ENCODE results near the gene MYO5B. TPM values are rescaled to one million over a fixed set of nuclear protein-coding genes. Genes with fewer than 3 reads are reported as not detected.

Gene MYO5B
- total and polyA plus RNA-seq, 7 experiments from 2014 or later, result 0.02 to 0.04 TPM; not detected in 5

GRCh38 chr18:49827996-49828395, 367.0 kb downstream of the MYO5B start:
- ChIA-PET CTCF (no interaction called here), POLR2A (no interaction called here)
- no peaks in the 10 kb centered on the region for H3K36me3 ChIP-seq (ENCODE audit: control insufficient read depth in 2 of 3, insufficient read depth in 3 of 3, low read length in 3 of 3)
- ATAC-seq, result no peak
- peaks cover 0 to 11% (median 0%) of the 10 kb centered on the region in 7 donors for H3K4me1 Mint-ChIP-seq
- no peak overlapping the region for H3K27ac Mint-ChIP-seq
- H3K4me1 ChIP-seq (ENCODE audit: control insufficient read depth in 2 of 2, insufficient read depth in 2 of 2, low read length in 2 of 2), result no peaks in the 10 kb centered on the region
- H3K27me3 ChIP-seq (ENCODE audit: control insufficient read depth in 2 of 2, insufficient read depth in 2 of 2, low read length in 2 of 2), result no peaks in the 10 kb centered on the region
- DNase-seq, result no peak
- peaks cover 0 to 9% (median 0%) of the 10 kb centered on the region in 5 donors for H3K27me3 Mint-ChIP-seq
- H3K4me3 ChIP-seq (ENCODE audit: low read length), result no peak overlapping the region
- H3K9me3 Mint-ChIP-seq, result peaks cover 3 to 63% (median 29%) of the 10 kb centered on the region in 11 donors
- H3K9me3 ChIP-seq (ENCODE audit: control insufficient read depth in 2 of 3, low read length in 3 of 3), result peaks cover 0 to 7% (median 5%) of the 10 kb centered on the region in 3 experiments
- peaks cover 0 to 43% (median 7%) of the 10 kb centered on the region in 5 donors for H3K36me3 Mint-ChIP-seq
- H3K27ac ChIP-seq (ENCODE audit: low read depth, low read length), result no peak overlapping the region
- intact Hi-C loops (cut with micrococcal nuclease), result loop anchor here in 1 of 2 donors (1.0 kb wide), 1 partner anchor 8 kb away; no protein-coding TSS in a partner anchor
- H3K4me3 Mint-ChIP-seq, result no peak overlapping the region

DNA sequence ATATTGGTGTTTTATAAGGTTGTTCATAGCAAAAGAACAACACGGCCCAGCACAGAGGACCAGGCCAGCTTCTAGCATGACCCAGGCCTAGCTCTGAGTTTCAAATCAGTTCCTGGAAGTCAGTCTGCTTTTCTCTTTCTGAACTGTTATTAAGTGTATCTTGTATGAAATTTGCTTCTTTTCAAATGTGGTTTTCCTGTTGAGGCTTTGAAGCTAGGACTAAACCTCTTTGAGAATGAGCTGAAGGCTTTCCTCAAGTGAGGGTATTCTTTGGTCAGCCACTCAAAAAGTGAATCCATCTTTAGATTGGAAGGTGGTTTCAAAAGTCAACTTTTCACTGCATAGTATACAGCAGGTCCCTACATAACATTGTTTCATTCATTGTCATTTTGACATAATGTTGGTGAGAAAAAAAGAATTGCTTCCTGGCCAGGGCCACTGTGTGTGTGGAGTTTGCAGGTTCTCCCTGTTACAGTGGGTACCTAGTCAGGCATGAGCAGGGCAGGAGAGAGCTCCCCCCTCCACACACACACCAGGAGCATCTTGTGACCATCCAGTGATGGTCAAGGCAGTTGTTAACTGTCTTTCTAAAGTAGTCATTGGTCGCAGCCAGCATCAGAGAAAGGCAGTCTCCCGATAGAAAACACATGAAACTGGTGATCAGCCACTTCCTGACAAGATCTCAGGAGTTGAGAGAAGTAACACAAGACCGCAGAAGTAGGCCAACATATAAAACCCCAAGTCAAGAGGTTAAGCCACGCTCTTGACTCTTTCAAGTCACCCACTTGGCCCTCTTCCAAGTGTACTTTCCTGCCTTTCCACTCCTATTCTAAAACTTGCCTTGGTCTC, 374.9 kb downstream of the MYO5B start:
- H3K9me3 ChIP-seq (ENCODE audit: control insufficient read depth in 2 of 3, low read length in 3 of 3), result no peaks in the 10 kb centered on the region
- peaks cover 0 to 8% (median 0%) of the 10 kb centered on the region in 11 donors for H3K9me3 Mint-ChIP-seq
- peak in 8 of 9 donors; percentile 30 to 78 (median 68) for DNase-seq
- H3K36me3 ChIP-seq (ENCODE audit: control insufficient read depth in 2 of 3, insufficient read depth in 3 of 3, low read length in 3 of 3), result no peaks in the 10 kb centered on the region
- peak overlapping the region; percentile 50 for H3K27ac ChIP-seq (ENCODE audit: low read depth, low read length)
- intact Hi-C loops (cut with micrococcal nuclease), result loop anchor here (1.0 to 10.0 kb wide), 5 partner anchors 8 to 875 kb away; partner anchors contain the start of gene SKA1 (in 2 of the 2)
- H3K36me3 Mint-ChIP-seq, result peaks cover 0 to 53% (median 0%) of the 10 kb centered on the region in 5 donors
- peaks cover 38 to 44% of the 10 kb centered on the region in 2 donors for H3K4me1 ChIP-seq (ENCODE audit: control insufficient read depth in 2 of 2, insufficient read depth in 2 of 2, low read length in 2 of 2)
- POLR2A ChIA-PET, result interaction anchor here (0.6 to 1.2 kb wide), 2 partner anchors 195 to 334 kb away, joined by 3 to 4 read pairs; no protein-coding TSS in a partner anchor
- H3K27ac Mint-ChIP-seq, result peak overlapping the region; percentile 66 to 94 (median 88)
- no peaks in the 10 kb centered on the region for H3K27me3 Mint-ChIP-seq
- ATAC-seq, result peak; percentile 89
- peaks cover 45 to 71% (median 66%) of the 10 kb centered on the region in 7 donors for H3K4me1 Mint-ChIP-seq
- no peaks in the 10 kb centered on the region for H3K27me3 ChIP-seq (ENCODE audit: control insufficient read depth in 2 of 2, insufficient read depth in 2 of 2, low read length in 2 of 2)
- H3K4me3 ChIP-seq (ENCODE audit: low read length), result peak overlapping the region; percentile 21
- CTCF ChIA-PET, result interaction anchor here (0.6 to 1.0 kb wide), 3 partner anchors 37 to 336 kb away, joined by 3 to 4 read pairs (median 3); no protein-coding TSS in a partner anchor
- peak overlapping the region; percentile 63 to 87 (median 76) for H3K4me3 Mint-ChIP-seq

DNA sequence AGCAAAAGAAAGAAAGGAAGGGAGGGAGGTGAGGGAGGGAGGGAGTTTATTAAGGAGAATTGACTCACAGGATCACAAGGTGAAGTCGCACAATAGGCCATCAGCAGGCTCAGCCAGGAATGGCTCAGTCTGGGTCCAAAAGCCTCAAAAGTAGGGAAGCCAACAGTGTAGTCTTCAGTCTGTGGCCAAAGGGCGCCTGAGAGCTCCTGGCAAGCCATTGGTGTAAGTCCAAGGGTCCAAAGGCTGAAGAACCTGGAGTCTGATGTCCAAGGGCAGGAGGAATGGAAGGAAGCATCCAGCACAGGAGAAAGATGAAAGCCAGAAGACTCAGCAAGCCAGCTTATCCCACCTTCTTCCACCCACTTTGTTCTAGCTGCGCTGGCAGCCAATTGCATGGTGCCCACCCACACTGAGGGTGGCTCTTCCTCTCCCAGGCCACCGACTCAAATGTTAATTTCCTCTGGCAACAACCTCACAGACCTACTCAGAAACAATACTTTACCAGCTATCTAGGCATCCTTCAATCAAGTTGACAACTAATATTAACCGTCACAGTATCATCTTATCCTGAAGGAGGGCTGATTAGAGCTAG, 375.8 kb downstream of the MYO5B start:
- intact Hi-C loops (cut with micrococcal nuclease), result loop anchor here (10.0 kb wide), 2 partner anchors 556 to 874 kb away; partner anchors contain the start of gene SKA1 (in 2 of the 2)
- H3K27ac ChIP-seq (ENCODE audit: low read depth, low read length), result peak overlapping the region; percentile 50
- peak overlapping the region; percentile 21 for H3K4me3 ChIP-seq (ENCODE audit: low read length)
- peaks cover 38 to 47% of the 10 kb centered on the region in 2 donors for H3K4me1 ChIP-seq (ENCODE audit: control insufficient read depth in 2 of 2, insufficient read depth in 2 of 2, low read length in 2 of 2)
- Mint-ChIP-seq H3K4me3 (peak overlapping the region; percentile 63 to 87 (median 76)), H3K27ac (peak overlapping the region; percentile 66 to 94 (median 88)), H3K36me3 (peaks cover 0 to 53% (median 0%) of the 10 kb centered on the region in 5 donors), H3K4me1 (peaks cover 50 to 76% (median 71%) of the 10 kb centered on the region in 7 donors), H3K27me3 (no peaks in the 10 kb centered on the region), H3K9me3 (peaks cover 0 to 8% (median 0%) of the 10 kb centered on the region in 11 donors)
- POLR2A ChIA-PET, result interaction anchor here (0.6 to 1.2 kb wide), 2 partner anchors 196 to 333 kb away, joined by 3 to 4 read pairs; no protein-coding TSS in a partner anchor
- no peaks in the 10 kb centered on the region for H3K27me3 ChIP-seq (ENCODE audit: control insufficient read depth in 2 of 2, insufficient read depth in 2 of 2, low read length in 2 of 2)
- CTCF ChIA-PET, result interaction anchor here (0.6 to 1.0 kb wide), 4 partner anchors 36 to 783 kb away, joined by 3 to 4 read pairs (median 3); no protein-coding TSS in a partner anchor
- peaks cover 0 to under 1% (median 0%) of the 10 kb centered on the region in 3 experiments for H3K36me3 ChIP-seq (ENCODE audit: control insufficient read depth in 2 of 3, insufficient read depth in 3 of 3, low read length in 3 of 3)
- DNase-seq (no peak), ATAC-seq (no peak)
- no peaks in the 10 kb centered on the region for H3K9me3 ChIP-seq (ENCODE audit: control insufficient read depth in 2 of 3, low read length in 3 of 3)

DNA sequence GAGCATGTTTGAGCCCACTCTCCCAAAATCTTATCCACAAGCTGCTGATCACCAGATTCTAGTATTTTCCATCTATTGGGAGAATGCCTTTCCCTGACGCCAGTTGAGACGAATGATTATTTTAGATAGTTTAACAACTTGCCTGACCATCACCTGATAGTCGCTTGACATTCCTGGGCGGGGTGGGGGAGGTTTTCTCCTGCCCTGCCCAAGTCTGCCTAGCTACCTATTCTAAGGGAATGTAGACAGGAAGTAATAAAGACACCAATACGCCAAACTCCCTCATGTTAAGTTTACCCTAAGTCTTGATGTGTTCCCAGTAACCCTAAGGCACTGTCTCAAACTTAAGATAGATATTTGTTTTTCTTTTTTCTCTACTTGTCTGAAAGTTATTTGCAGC, 377.0 kb downstream of the MYO5B start:
- Histone ChIP-seq H3K4me3 (ENCODE audit: low read length) (no peak overlapping the region), H3K4me1 (ENCODE audit: control insufficient read depth in 2 of 2, insufficient read depth in 2 of 2, low read length in 2 of 2) (peaks cover 38 to 47% of the 10 kb centered on the region in 2 donors), H3K27me3 (ENCODE audit: control insufficient read depth in 2 of 2, insufficient read depth in 2 of 2, low read length in 2 of 2) (no peaks in the 10 kb centered on the region), H3K9me3 (ENCODE audit: control insufficient read depth in 2 of 3, low read length in 3 of 3) (no peaks in the 10 kb centered on the region), H3K27ac (ENCODE audit: low read depth, low read length) (no peak overlapping the region), H3K36me3 (ENCODE audit: control insufficient read depth in 2 of 3, insufficient read depth in 3 of 3, low read length in 3 of 3) (peaks cover 0 to 9% (median 0%) of the 10 kb centered on the region in 3 experiments)
- H3K36me3 Mint-ChIP-seq, result peaks cover 0 to 50% (median 0%) of the 10 kb centered on the region in 5 donors
- no peak for DNase-seq
- no peak for ATAC-seq
- H3K27me3 Mint-ChIP-seq, result no peaks in the 10 kb centered on the region
- intact Hi-C loops (cut with micrococcal nuclease), result loop anchor here (10.0 kb wide), 2 partner anchors 557 to 873 kb away; partner anchors contain the start of gene SKA1 (in 2 of the 2)
- POLR2A ChIA-PET, result interaction anchor here (0.8 kb wide), 1 partner anchor 331 kb away, joined by 3 read pairs; the partner anchor contains the start of gene C18orf32
- peak overlapping the region in 8 of 10 donors; percentile 40 to 77 (median 66) for H3K4me3 Mint-ChIP-seq
- CTCF ChIA-PET, result no interaction called here
- H3K9me3 Mint-ChIP-seq, result peaks cover 0 to 8% (median 0%) of the 10 kb centered on the region in 11 donors
- peaks cover 54 to 80% (median 73%) of the 10 kb centered on the region in 7 donors for H3K4me1 Mint-ChIP-seq
- peak overlapping the region in 4 of 9 donors; percentile 40 to 94 (median 90) for H3K27ac Mint-ChIP-seq

- ChIA-PET CTCF (no interaction called here), POLR2A (no interaction called here)
- Histone ChIP-seq H3K4me3 (ENCODE audit: low read length) (no peak overlapping the region), H3K36me3 (ENCODE audit: control insufficient read depth in 2 of 3, insufficient read depth in 3 of 3, low read length in 3 of 3) (peaks cover 0 to 9% (median 0%) of the 10 kb centered on the region in 3 experiments), H3K4me1 (ENCODE audit: control insufficient read depth in 2 of 2, insufficient read depth in 2 of 2, low read length in 2 of 2) (peaks cover 42 to 60% of the 10 kb centered on the region in 2 donors), H3K27me3 (ENCODE audit: control insufficient read depth in 2 of 2, insufficient read depth in 2 of 2, low read length in 2 of 2) (no peaks in the 10 kb centered on the region), H3K9me3 (ENCODE audit: control insufficient read depth in 2 of 3, low read length in 3 of 3) (no peaks in the 10 kb centered on the region), H3K27ac (ENCODE audit: low read depth, low read length) (no peak overlapping the region)
- Mint-ChIP-seq H3K27me3 (no peaks in the 10 kb centered on the region), H3K27ac (peak overlapping the region in 4 of 9 donors; percentile 3 to 35 (median 8)), H3K4me3 (peak overlapping the region in 4 of 10 donors; percentile 15 to 60 (median 34)), H3K36me3 (peaks cover 0 to 47% (median 0%) of the 10 kb centered on the region in 5 donors), H3K4me1 (peaks cover 60 to 86% (median 79%) of the 10 kb centered on the region in 7 donors), H3K9me3 (peaks cover 0 to 6% (median 0%) of the 10 kb centered on the region in 11 donors)
- DNase-seq (no peak), ATAC-seq (no peak)
- intact Hi-C loops (cut with micrococcal nuclease), result loop anchor here (2.0 to 10.0 kb wide), 3 partner anchors 559 to 1885 kb away; partner anchors contain the start of genes SKA1 (in 2 of the 2) and SMAD2 (in 1 of the 2)
Observed at GRCh38 chr18:49815927-49816326, 379.0 kb downstream of the MYO5B start.

All from naive thymus-derived CD4-positive, alpha-beta T cell (primary cell).